CD4-positive, CD25-positive, alpha-beta regulatory T cell (primary cell): ENCODE results near the gene PPP1R13B. TPM values are rescaled to one million over a fixed set of nuclear protein-coding genes. Genes with fewer than 3 reads are reported as not detected.
A peak's percentile ranks its signal among the peaks of the same experiment; 100 is the strongest.

Source experiments
- ATAC-seq, 2 donors: fragments of 150-1000 bp; cut with Tn5 transposase; one replicate each; pipeline ENCODE4 v1.10.0; 2021; ENCODE audit warnings: low read depth in 2 of 2, moderate number of reproducible peaks in 2 of 2, moderate library complexity in 1 of 2
- DNase-seq, 3 donors: peaks; one replicate each; pipeline versions ENCODE4 v3.0.0 to v3.0.0-alpha.2; 2012 to 2022; ENCODE audit warnings: mixed read lengths in 1 of 3
- H3K27ac ChIP-seq: one replicate; pipeline ENCODE4 v1.7.0; 2013; ENCODE audit warnings: mild to moderate bottlenecking, low read length; ENCODE audit not compliant: insufficient read depth, poor library complexity, severe bottlenecking
- H3K27me3 ChIP-seq: one replicate; pipeline ENCODE4 v1.7.0; 2013; ENCODE audit warnings: low read length; ENCODE audit not compliant: control insufficient read depth, insufficient read depth
- H3K36me3 ChIP-seq: one replicate; pipeline ENCODE4 v1.7.0; 2013; ENCODE audit warnings: mild to moderate bottlenecking, low read length, moderate library complexity; ENCODE audit not compliant: control insufficient read depth, insufficient read depth
- H3K4me1 ChIP-seq: 2 replicates; pipeline ENCODE4 v1.7.0; 2013; ENCODE audit warnings: mild to moderate bottlenecking, low read length; ENCODE audit not compliant: insufficient read depth, control insufficient read depth, poor library complexity, severe bottlenecking
- H3K4me3 ChIP-seq: one replicate; pipeline ENCODE4 v1.7.0; 2013; ENCODE audit warnings: low read depth, mild to moderate bottlenecking, low read length, moderate library complexity
- H3K9me3 ChIP-seq, 2 experiments: 1 replicate in 1 of 2; 2 replicates in 1 of 2; pipeline ENCODE4 v1.7.0; 2013; ENCODE audit warnings: low read length in 2 of 2, mild to moderate bottlenecking in 1 of 2, moderate library complexity in 1 of 2; ENCODE audit not compliant: control insufficient read depth in 2 of 2
- H3K27ac Mint-ChIP-seq, 3 donors: one replicate each; pipeline ENCODE4 v1.8.0; 2020 to 2022; ENCODE audit warnings: mild to moderate bottlenecking in 3 of 3, mixed read lengths in 3 of 3, moderate library complexity in 2 of 3
- H3K27me3 Mint-ChIP-seq: one replicate; pipeline ENCODE4 v1.8.0; 2022; ENCODE audit warnings: mild to moderate bottlenecking, mixed read lengths
- H3K36me3 Mint-ChIP-seq: one replicate; pipeline ENCODE4 v1.8.0; 2020; ENCODE audit warnings: mixed read lengths
- H3K4me1 Mint-ChIP-seq, 4 donors: one replicate each; pipeline ENCODE4 v1.8.0; 2020 to 2022; ENCODE audit warnings: mixed read lengths in 4 of 4, mild to moderate bottlenecking in 1 of 4
- H3K4me3 Mint-ChIP-seq, 4 donors: one replicate each; pipeline ENCODE4 v1.8.0; 2020 to 2022; ENCODE audit warnings: mild to moderate bottlenecking in 4 of 4, mixed read lengths in 4 of 4, moderate library complexity in 3 of 4
- H3K9me3 Mint-ChIP-seq, 7 donors: one replicate each; pipeline ENCODE4 v1.8.0; 2020 to 2022; ENCODE audit warnings: mixed read lengths in 7 of 7, mild to moderate bottlenecking in 3 of 7, moderate library complexity in 2 of 7
- polyA plus RNA-seq, 4 donors: library from polyadenylated mRNA; unstranded; fragments of 300-500 nt; fragmentation: Illumina TruSeq; gene quantifications; one replicate each; pipeline ENCODE4 v1.2.3, GENCODE V29; 2021
- total RNA-seq: library from RNA; stranded (reverse); gene quantifications from one replicate; pipeline ENCODE4 v1.2.3, GENCODE V29; 2022

Gene PPP1R13B
- total and polyA plus RNA-seq, 5 donors from 2014 or later = 1.5 to 21.5 (median 3.0) TPM

DNA sequence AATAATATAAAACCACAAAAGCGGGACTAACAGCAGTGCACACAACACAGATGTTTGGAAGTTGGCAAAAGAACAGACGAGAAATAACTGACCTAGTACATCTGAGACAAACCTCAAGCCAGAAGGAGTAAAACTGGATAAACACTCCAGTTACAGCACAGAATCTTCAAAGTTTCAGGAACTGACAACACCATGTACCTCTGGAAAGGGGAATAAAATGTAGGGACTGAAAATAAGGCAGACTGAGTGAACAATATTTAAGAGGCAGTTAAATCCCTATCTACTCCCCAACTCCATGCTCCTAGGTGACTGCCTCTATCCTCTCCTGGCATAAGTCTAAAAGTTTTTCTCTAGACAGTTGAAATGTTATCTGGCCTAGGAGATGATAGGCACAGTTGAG, 73.9 kb downstream of the PPP1R13B start:
- no peaks in the 10 kb centered on the region for H3K4me1 Mint-ChIP-seq
- no peak overlapping the region for H3K4me3 ChIP-seq
- no peaks in the 10 kb centered on the region for H3K9me3 ChIP-seq
- ATAC-seq = no peak
- peaks cover 16% of the 10 kb centered on the region for H3K36me3 ChIP-seq
- no peaks in the 10 kb centered on the region for H3K4me1 ChIP-seq
- no peak overlapping the region for H3K4me3 Mint-ChIP-seq
- DNase-seq = no peak
- peaks cover 39% of the 10 kb centered on the region for H3K36me3 Mint-ChIP-seq
- no peak overlapping the region for H3K27ac ChIP-seq
- H3K27me3 Mint-ChIP-seq = no peaks in the 10 kb centered on the region
- peaks cover 0 to 4% (median 0%) of the 10 kb centered on the region in 7 donors for H3K9me3 Mint-ChIP-seq
- no peaks in the 10 kb centered on the region for H3K27me3 ChIP-seq
- H3K27ac Mint-ChIP-seq = no peak overlapping the region

DNA sequence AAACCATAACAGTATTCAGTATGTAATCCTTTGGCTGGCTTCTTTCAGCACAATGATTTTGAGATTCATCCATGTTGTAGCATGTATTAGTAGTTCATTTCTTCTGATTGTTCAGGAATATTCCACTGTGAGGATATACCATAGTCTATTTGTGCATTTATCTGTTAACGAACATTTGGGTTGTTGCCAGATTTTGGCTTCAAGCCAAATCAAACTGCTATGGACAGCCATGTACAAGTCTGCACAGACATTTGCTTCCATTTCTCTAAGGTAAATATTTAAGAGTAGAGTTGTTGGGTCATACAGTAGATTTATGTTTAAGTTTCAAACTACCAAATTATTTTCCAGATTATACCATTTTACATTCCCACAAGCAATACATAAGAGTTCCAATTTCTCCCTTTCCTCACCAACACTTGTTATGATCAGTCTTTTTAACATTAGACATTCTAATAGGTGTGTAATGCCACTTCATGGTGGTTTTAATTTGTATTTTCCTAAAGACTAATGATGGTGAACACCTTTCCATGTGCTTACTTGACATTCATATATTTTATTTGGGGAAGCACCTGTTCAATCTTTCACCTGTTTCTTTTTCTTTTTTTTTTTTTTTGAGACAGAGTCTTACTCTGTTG, 75.2 kb downstream of the PPP1R13B start:
- no peak overlapping the region for H3K4me3 ChIP-seq
- H3K4me1 ChIP-seq = no peaks in the 10 kb centered on the region
- DNase-seq (no peak), ATAC-seq (no peak)
- H3K27me3 ChIP-seq = no peaks in the 10 kb centered on the region
- Mint-ChIP-seq H3K9me3 (peaks cover 0 to 4% (median 0%) of the 10 kb centered on the region in 7 donors), H3K36me3 (peaks cover 41% of the 10 kb centered on the region), H3K4me3 (no peak overlapping the region), H3K27ac (no peak overlapping the region), H3K27me3 (no peaks in the 10 kb centered on the region), H3K4me1 (no peaks in the 10 kb centered on the region)
- H3K9me3 ChIP-seq = no peaks in the 10 kb centered on the region
- no peak overlapping the region for H3K27ac ChIP-seq
- H3K36me3 ChIP-seq = peaks cover 16% of the 10 kb centered on the region

DNA sequence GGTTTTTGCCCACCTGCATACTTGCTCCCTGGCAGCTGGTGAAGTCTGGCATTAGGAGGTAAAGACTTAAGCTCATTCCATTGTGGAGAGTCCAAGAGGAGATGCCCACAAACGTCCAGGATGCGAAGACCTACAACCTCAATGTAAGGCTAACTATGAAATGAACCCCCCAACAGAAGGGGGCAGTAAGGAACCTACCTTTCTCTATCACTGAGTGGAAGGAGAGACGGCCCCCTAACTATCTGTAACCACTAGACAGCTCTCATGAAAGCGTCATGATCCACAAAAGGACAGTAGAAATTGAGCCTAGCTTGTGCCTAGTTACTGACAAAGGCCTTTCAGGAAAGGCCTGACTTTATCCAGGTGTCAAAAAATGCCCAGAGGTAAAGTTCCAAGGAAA, 76.5 kb downstream of the PPP1R13B start:
- DNase-seq = no peak
- no peaks in the 10 kb centered on the region for H3K4me1 Mint-ChIP-seq
- Histone ChIP-seq H3K36me3 (peaks cover 16% of the 10 kb centered on the region), H3K4me3 (no peak overlapping the region), H3K4me1 (no peaks in the 10 kb centered on the region), H3K27me3 (no peaks in the 10 kb centered on the region), H3K9me3 (no peaks in the 10 kb centered on the region), H3K27ac (no peak overlapping the region)
- no peak overlapping the region for H3K4me3 Mint-ChIP-seq
- ATAC-seq = no peak
- H3K27ac Mint-ChIP-seq = no peak overlapping the region
- no peaks in the 10 kb centered on the region for H3K27me3 Mint-ChIP-seq
- H3K36me3 Mint-ChIP-seq = peaks cover 39% of the 10 kb centered on the region
- H3K9me3 Mint-ChIP-seq = peaks cover 0 to 4% (median 0%) of the 10 kb centered on the region in 7 donors

DNA sequence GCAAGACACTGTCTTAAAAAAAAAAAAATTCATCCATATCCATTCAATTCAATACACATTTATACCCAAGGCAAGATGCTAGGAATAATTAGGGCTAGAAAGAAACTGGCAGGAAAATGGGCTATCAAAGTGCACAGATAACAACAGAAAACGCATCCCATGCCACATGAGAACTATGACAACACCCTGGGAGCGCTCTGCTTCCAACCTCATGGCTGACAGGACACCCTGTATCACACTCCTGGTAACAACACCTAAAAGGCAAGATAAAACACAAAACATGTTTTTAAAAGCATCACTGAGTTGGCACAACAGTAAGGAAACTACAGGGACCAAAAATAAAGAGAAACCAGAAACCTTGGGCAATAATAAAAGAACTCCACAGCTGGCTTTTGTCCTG, 76.9 kb downstream of the PPP1R13B start:
- Histone ChIP-seq H3K4me3 (no peak overlapping the region), H3K9me3 (no peaks in the 10 kb centered on the region), H3K4me1 (no peaks in the 10 kb centered on the region), H3K27me3 (no peaks in the 10 kb centered on the region), H3K36me3 (peaks cover 14% of the 10 kb centered on the region), H3K27ac (no peak overlapping the region)
- Mint-ChIP-seq H3K4me3 (no peak overlapping the region), H3K27me3 (no peaks in the 10 kb centered on the region), H3K36me3 (peaks cover 37% of the 10 kb centered on the region), H3K4me1 (peaks cover 0 to under 1% (median 0%) of the 10 kb centered on the region in 4 donors), H3K9me3 (peaks cover 0 to 4% (median 0%) of the 10 kb centered on the region in 7 donors), H3K27ac (peak overlapping the region in 1 of 3 donors; percentile 63)
- no peak for DNase-seq
- no peak for ATAC-seq

DNA sequence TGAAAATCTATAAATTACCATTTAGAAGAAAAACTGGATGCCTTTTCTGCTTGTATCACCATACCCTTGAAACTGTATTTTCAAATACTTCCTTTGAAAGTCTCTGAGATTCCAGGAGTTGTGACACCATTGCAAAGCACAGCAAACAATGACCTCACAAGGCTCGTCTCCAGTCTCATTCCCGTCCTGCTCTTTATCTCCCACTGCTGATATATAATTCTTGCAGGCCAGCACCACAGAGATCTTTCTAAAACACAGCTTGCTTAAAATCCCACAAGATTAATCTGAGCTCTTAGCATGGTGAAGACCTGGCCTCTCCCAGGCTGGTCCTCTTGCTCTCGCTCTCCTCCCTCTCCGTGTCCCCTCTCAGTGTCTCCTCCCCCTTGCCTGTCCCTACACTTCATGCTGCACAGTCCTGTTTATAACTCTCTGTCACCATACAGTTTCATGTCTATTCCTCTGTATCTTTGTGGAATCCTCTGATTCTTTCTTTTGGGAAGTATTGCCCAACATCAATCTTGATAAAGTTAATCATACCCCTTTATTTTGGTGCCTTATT, 80.0 kb downstream of the PPP1R13B start:
- H3K4me3 ChIP-seq = no peak overlapping the region
- no peaks in the 10 kb centered on the region for H3K9me3 ChIP-seq
- no peak overlapping the region for H3K27ac ChIP-seq
- Mint-ChIP-seq H3K9me3 (peaks cover 0 to 4% (median 0%) of the 10 kb centered on the region in 7 donors), H3K4me1 (peaks cover 0 to 3% (median 0%) of the 10 kb centered on the region in 4 donors), H3K4me3 (no peak overlapping the region), H3K36me3 (peaks cover 24% of the 10 kb centered on the region), H3K27me3 (no peaks in the 10 kb centered on the region), H3K27ac (no peak overlapping the region)
- no peaks in the 10 kb centered on the region for H3K27me3 ChIP-seq
- H3K4me1 ChIP-seq = no peaks in the 10 kb centered on the region
- DNase-seq (no peak), ATAC-seq (no peak)
- H3K36me3 ChIP-seq = peaks cover 12% of the 10 kb centered on the region

DNA sequence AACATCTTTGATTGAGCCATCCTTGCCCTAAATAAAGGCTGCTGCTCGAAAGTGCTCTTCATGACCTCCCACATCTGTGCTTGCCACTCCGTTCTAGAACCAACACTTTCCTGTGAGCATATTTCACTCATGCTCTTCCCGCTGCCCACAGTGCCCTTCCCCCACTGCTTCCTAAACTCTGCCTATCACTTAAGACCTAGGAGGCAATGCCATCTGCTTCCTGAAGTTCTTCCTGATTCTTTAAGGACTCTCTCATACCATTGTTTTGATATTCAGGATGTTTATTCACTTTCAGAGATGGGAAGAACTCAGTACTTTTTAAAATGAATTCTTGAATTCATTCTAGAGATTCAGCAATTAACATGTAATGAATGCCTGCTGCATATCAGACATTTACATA, 81.8 kb downstream of the PPP1R13B start:
- H3K9me3 ChIP-seq = no peaks in the 10 kb centered on the region
- no peak overlapping the region for H3K27ac ChIP-seq
- H3K27me3 ChIP-seq = no peaks in the 10 kb centered on the region
- peaks cover 0 to 6% (median 0%) of the 10 kb centered on the region in 4 donors for H3K4me1 Mint-ChIP-seq
- H3K36me3 Mint-ChIP-seq = peaks cover 16% of the 10 kb centered on the region
- H3K9me3 Mint-ChIP-seq = no peaks in the 10 kb centered on the region
- peak overlapping the region in 1 of 3 donors; percentile 15 for H3K27ac Mint-ChIP-seq
- DNase-seq = no peak
- H3K36me3 ChIP-seq = peaks cover 7% of the 10 kb centered on the region
- no peaks in the 10 kb centered on the region for H3K27me3 Mint-ChIP-seq
- H3K4me3 ChIP-seq = no peak overlapping the region
- H3K4me3 Mint-ChIP-seq = no peak overlapping the region
- no peaks in the 10 kb centered on the region for H3K4me1 ChIP-seq
- ATAC-seq = no peak

DNA sequence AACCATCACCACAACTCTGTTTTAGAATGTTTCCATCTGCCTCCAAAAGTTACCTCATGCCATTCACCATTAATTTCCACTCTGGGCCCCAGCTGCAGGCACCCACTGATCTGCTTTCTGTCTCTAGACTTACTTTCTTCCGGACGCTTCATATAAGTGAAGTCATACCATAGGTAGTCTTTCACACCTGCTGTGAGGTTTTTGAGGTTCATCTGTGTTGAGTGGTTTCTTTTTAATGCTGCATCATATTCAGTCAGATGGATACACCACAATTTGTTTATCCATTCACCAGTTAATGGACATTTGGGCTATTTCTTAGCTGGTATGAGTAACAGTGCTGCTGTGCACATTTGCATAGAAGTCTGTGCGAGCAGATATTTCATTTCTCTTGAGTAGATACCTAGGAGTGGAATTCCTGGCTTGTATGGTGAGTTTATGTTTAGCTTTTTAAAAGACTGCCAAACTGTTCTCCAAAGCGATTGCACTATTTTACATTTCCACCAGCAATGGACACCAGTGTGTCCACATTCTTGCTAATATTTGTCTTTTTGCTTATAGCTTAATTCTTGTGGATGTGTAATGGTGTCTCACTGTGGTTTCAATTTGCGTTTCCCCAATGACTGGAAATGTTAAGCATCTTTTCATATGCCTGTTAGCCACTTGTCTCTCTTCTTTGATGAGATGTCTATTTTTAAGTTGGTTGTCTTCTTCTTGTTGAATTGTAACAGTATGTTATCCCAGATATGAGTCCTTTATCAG, 83.5 kb downstream of the PPP1R13B start:
- no peak overlapping the region for H3K4me3 ChIP-seq
- Mint-ChIP-seq H3K4me1 (peaks cover 0 to 6% (median 0%) of the 10 kb centered on the region in 4 donors), H3K9me3 (no peaks in the 10 kb centered on the region), H3K27me3 (no peaks in the 10 kb centered on the region), H3K4me3 (no peak overlapping the region), H3K27ac (no peak overlapping the region), H3K36me3 (peaks cover 16% of the 10 kb centered on the region)
- no peaks in the 10 kb centered on the region for H3K9me3 ChIP-seq
- no peak for ATAC-seq
- no peaks in the 10 kb centered on the region for H3K27me3 ChIP-seq
- no peaks in the 10 kb centered on the region for H3K4me1 ChIP-seq
- H3K27ac ChIP-seq = no peak overlapping the region
- DNase-seq = no peak
- H3K36me3 ChIP-seq = peaks cover 7% of the 10 kb centered on the region
